Activated CD8-positive, alpha-beta memory T cell treated with anti-CD3 and anti-CD28 coated beads for 4 hours (primary cell): Measurements from ENCODE around the gene MOB2.
"Not testable (repeated sequence)": the region's sequence is repeated elsewhere in the genome, so short reads cannot be mapped to it uniquely, and the experiment has no call there.

ENCODE experiments used
- DNase-seq, 2 donors: peaks; one replicate each; pipeline ENCODE4 v3.0.0-alpha.2; 2020; ENCODE audit warnings: low read depth in 2 of 2

MOB2 gene

GRCh38 chr11:1442807-1443366 lies 43.7 kb downstream of the MOB2 start:
- no peak for DNase-seq

DNA sequence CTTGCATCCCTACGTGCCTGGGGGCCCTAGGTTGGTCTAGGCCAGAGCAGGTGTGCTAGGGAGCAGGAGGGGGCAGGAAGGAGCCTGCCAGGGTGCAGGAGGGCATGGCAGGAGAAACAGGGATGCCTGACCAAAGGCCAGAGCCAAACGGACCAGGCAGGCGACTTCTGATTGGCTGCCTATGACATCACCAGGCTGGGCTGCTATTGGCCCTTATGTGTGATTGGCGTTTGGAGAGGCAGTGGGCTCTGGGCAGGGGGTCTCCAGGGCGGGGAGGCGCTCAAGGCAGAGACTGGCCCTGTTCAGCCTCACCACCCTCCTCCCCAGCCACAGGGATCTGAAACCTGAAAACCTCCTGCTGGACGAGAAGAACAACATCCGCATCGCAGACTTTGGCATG lies 44.4 kb downstream of the MOB2 start:
- no peak for DNase-seq

- no peak for DNase-seq
Measured at GRCh38 chr11:1440496-1440895, 46.1 kb downstream of the MOB2 start.

DNA sequence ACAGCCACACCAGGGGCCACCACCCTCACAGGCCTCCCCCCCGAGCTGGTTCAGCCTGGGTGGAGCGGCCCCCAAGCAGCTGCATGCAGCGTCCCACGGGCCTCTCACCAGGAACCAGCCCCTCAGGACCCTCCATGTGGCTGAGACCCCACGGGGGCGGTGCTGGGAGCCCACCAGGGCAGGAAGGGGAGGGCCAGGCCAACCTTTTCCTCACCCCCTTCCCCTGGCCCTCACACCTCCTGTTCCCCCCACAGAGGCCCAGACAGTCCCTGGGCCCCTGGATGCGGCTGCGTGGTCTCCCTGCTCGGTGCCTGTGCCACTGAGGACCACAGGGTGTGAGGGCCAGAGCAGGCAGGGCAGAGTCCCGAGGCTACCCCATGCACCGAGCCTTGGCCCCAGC lies 46.5 kb downstream of the MOB2 start:
- no peak for DNase-seq

GRCh38 chr11:1439341-1439740 lies 47.2 kb downstream of the MOB2 start:
- DNase-seq = no peak

GRCh38 chr11:1438967-1439330 lies 47.6 kb downstream of the MOB2 start:
- no peak for DNase-seq

DNA sequence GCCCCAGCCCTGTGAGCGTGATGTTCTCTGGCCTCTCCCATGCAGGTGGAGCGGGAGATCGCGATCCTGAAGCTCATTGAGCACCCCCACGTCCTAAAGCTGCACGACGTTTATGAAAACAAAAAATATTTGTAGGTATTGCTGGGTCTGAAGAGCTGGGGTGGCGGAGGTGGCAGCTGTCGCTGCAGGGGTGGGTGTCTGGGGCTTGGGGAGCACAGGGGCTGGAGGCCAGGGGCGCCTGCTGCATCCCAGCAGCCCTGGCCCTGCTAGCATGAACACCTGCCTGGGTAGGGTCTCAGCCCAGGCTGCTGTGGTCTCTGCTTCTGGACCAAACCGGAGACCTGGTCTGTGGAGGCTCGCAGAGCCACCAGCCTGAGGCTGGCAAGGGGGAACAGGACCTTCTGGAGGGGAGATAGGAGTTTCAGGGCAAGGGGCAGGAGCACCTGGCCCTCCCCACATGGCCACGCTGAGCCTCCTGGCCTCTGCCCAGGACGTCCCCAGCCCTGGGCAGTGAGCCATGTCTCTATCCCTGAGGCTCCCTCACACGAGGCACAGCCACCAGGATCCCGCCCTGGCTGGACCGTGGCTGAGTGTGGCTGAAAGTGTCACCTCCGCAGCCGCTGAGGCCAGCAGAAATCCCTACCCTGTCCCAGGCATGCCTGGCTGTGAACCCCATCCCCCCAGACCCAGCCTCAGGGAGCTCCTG lies 48.2 kb downstream of the MOB2 start:
- no peak for DNase-seq

DNA sequence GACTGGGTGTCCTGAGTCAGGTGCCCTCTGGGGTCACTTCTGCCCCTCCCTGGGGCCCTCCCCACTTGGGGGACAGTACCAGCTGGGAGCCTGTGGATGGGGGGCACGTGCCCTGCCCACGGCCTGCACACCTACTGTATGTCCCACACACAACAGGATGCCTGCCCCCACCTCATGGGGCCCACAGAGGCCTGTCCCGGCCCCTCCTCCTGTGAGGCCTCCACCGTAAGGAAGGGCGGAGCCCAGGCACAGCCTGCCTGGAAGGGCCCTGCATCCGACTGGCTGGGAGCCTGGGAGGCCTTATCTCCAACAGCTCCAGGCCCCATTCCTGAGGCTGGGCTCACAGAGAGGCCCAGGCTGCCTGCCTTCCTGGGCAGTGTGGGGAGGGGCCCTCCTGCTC lies 49.1 kb downstream of the MOB2 start:
- no peak for DNase-seq

- DNase-seq = no peak
Measured at GRCh38 chr11:1436468-1437039, 50.0 kb downstream of the MOB2 start.

DNA sequence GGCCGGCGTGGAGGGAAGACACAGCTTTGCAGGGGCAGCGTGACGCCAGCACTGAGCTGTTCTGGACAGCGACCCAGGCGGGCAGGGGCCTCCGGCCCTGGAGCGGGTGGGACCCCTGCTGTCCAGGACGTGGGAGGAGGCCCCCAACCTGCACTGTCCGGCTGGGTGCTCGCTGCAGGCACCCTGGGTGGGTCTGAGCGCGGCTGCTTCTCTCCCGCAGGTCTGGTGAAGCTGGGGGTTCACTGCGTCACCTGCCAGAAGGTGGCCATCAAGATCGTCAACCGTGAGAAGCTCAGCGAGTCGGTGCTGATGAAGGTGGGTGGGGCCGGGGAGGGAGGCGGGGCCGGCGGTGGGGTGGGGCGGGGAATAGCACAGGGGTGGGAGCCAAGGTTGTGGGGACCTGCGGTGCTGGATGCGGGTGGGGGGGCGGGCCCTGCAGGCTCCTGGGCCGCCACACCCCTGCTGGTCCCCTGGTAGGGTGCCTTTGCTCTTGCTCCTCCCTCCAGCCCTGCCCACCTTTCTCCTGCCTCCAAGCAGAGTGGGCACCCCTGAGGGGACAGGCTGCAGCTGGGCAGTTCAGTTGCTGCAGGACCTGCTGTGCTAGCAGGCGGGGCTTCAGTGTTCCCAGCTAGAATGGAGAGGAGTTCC lies 50.6 kb downstream of the MOB2 start:
- DNase-seq = no peak

DNA sequence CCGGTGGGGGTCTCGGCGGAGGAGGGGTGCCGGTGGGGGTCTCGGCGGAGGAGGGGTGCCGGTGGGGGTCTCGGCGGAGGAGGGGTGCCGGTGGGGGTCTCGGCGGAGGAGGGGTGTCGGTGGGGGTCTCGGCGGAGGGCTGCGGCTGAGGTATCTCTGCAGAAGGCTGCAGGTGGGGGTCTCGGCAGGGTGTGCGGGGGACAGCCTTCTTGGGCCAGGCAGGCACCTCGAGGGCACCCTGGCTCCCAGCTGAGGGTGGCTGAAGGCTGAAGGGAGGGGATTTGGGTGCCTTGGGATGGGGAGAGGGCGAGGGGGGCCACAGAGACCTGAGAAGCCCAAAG lies 51.1 kb downstream of the MOB2 start:
- not testable (repeated sequence) for DNase-seq

DNA sequence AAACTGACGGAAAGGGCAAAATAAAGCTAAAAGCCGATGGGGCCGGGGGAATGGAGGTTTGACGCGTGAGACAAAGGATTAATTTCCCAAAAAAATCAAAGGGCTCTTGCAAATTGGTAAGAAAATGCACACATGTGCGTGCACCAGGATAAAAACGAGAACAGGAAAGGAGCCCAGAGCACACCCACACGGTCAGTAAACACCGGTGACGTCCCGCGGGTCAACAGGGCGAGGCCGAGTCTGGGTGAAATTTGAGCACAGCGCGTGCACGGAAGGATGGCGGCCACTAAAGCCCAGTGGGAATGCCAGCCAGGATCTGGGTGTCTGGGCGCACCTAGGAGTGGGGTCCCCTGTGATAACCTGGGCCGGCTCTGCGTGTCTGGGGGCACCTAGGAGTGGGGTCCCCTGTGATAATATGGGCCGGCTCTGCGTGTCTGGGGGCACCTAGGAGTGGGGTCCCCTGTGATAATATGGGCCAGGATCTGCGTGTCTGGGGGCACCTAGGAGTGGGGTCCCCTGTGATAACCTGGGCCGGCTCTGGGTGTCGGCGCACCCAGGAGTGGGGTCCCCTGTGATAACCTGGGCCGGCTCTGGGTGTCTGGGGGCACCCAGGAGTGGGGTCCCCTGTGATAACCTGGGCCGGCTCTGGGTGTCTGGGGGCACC lies 52.5 kb downstream of the MOB2 start:
- DNase-seq = no peak

- DNase-seq = no peak
Measured at GRCh38 chr11:1433568-1433967, 53.0 kb downstream of the MOB2 start.

GRCh38 chr11:1428762-1429316 lies 57.7 kb downstream of the MOB2 start:
- no peak for DNase-seq

- DNase-seq = no peak
Measured at GRCh38 chr11:1425439-1425838, 61.1 kb downstream of the MOB2 start.

GRCh38 chr11:1425006-1425405 lies 61.6 kb downstream of the MOB2 start:
- DNase-seq = no peak

DNA sequence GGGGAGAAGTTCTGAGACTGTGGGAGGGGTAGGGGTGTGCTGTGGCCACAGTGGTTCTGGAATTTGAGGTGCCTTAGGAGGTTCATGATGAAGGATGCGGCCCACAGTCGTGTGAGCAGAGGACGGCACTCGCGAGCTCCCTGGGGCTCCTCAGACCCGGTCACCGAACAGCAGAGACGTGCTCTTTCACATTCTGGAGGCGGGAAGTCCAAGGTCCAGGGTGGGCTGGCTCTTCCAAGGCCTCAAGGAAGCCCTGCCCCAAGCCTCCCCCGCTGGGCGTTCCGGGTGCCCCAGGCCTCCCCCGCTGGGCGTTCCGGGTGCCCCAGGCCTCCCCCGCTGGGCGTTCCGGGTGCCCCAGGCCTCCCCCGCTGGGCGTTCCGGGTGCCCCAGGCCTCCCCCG lies 63.2 kb downstream of the MOB2 start:
- not testable (repeated sequence) for DNase-seq

GRCh38 chr11:1422981-1423380 lies 63.6 kb downstream of the MOB2 start:
- no peak for DNase-seq

GRCh38 chr11:1422481-1422880 lies 64.1 kb downstream of the MOB2 start:
- DNase-seq = no peak

DNA sequence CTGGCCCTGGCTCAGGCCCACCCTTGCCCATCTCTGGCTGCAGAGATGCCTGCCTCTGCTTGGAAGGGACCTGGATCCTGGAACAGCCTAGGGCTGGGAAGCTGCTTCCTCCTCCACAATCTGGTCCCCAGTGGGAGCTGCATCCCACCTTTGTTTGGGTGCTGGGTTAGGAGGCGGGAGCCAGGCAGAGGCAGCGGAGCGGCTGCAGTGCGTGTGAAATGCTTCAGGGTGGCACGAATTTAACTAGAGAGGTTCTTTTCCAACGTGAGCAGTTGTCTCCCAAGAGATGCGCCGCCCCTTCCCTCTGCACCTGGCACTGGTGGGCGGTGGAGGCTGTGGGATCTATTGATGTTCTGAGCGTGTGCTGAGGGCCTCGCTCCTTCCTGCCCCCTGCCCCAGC lies 65.3 kb downstream of the MOB2 start:
- DNase-seq = no peak

DNA sequence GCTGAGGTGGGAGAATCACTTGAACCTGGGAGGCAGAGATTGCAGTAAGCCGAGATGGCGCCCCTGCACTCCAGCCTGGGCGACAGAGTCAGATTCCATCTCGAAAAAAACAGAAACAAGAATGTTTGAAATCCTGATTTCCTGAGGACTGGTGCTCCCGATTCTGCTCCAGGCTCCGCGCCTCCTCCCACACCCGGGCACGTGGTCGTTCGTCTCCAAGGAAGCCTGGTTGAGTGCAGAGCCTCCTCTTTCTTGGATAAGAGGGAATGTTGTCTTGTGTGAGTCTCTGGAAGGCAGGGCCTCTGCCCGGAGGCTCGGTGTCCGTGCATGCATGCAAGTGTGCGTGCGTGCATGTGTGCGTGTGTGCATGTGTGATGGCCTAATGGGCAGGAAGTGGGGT lies 66.8 kb downstream of the MOB2 start:
- no peak for DNase-seq
